Measurements from ENCODE around the gene ATP11A.

DNA sequence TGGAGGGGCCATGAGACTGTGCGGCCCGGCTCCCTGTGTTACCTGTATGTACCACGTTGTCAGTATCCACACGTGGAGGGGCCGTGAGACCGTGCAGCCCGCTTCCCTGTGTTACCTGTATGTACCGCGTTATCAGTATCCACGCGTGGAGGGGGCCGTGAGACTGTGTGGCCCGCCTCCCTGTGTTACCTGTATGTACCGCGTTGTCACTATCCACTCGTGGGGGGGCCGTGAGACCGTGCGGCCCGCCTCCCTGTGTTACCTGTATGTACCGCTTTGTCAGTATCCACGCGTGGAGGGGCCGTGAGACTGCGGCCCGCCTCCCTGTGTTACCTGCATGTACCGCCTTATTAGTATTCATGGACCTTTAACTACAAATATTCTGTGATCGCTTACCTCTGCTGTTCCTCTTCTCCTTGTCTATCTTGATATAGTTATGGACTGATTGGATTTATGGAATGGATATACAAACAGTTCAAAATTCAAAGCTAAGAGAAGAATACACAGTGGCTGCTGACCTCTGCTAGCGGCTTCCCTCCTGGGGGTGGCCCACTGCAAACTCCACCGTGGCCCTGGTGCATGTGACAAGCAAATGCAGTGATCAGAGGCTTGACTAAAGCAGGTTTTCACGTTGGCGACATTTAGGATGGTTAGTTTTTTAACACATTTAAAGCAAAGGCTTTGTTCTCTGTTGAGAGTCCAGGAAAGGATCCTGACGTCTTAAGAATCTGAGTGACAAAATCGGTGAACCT is 38.7 kb downstream of the ATP11A start:
- TF ChIP-seq POLR2AphosphoS5 (IDR thresholded peaks at IDR 0.05) (no peak), POLR2A (IDR thresholded peaks at IDR 0.05) (no peak)
- TF ChIP-seq, protein P1, sequence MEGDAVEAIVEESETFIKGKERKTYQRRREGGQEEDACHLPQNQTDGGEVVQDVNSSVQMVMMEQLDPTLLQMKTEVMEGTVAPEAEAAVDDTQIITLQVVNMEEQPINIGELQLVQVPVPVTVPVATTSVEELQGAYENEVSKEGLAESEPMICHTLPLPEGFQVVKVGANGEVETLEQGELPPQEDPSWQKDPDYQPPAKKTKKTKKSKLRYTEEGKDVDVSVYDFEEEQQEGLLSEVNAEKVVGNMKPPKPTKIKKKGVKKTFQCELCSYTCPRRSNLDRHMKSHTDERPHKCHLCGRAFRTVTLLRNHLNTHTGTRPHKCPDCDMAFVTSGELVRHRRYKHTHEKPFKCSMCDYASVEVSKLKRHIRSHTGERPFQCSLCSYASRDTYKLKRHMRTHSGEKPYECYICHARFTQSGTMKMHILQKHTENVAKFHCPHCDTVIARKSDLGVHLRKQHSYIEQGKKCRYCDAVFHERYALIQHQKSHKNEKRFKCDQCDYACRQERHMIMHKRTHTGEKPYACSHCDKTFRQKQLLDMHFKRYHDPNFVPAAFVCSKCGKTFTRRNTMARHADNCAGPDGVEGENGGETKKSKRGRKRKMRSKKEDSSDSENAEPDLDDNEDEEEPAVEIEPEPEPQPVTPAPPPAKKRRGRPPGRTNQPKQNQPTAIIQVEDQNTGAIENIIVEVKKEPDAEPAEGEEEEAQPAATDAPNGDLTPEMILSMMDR (IDR thresholded peaks at IDR 0.05) = no peak

Data from sigmoid colon (tissue), 4 donors.